GM21825 (cell line): ENCODE data around the gene TULP1.

Experiments
- ATAC-seq: cut with Tn5 transposase; IDR thresholded peaks from one replicate; pipeline ENCODE4 v1.9.1; 2021; ENCODE audit warnings: mild to moderate bottlenecking, moderate library complexity; ENCODE audit not compliant: unreplicated experiment

The TULP1 gene

GRCh38 chr6:35497571-35498421 lies 14.9 kb downstream of the TULP1 start:
- no peak for ATAC-seq

- no peak for ATAC-seq
Observed at GRCh38 chr6:35496841-35497570, 15.7 kb downstream of the TULP1 start, which contains the start of gene TEAD3. TSS of gene TEAD3 (minus strand) at chr6:35497079.

GRCh38 chr6:35496036-35496840 lies 16.5 kb downstream of the TULP1 start:
- ATAC-seq = no peak

DNA sequence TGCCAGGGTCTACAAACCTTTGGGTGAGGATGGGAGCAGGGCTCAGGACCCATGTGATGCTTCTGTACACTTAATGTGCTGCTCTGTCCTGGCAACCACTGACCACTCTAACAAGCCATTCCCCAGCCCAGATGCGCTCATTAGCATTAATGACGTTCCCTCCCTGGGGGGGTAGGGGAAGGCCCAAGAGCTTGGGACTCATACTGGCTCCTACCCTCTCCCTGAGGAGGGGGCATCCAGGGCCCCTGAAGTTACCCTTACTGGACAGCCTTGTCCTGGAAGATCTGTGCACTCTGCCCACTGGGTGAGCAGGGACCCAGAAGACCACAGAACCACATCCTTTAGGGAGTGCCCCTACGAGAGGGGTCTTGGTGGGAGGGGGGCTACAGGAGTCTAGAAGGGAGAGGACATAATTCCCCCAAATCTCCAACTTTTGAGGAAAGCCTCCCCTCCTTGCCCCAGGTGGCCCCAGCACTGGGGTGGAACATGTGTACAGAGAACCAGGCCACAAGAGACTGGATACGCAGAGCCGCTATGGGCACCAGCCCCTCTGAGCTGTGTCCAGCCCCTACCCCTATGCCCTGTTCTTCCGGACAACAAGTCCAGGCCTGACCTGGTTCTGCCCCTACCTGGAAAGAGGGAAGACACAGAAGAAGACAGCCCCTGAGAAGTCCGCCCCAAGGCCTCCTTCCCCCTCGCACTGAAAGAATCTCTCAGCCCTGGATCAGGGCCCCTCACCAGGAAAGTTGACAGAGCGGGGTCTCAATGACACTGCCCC lies 17.2 kb downstream of the TULP1 start:
- no peak for ATAC-seq

- no peak for ATAC-seq
Observed at GRCh38 chr6:35494161-35494563, 18.5 kb downstream of the TULP1 start.

- no peak for ATAC-seq
Observed at GRCh38 chr6:35493307-35493983, 19.3 kb downstream of the TULP1 start.

DNA sequence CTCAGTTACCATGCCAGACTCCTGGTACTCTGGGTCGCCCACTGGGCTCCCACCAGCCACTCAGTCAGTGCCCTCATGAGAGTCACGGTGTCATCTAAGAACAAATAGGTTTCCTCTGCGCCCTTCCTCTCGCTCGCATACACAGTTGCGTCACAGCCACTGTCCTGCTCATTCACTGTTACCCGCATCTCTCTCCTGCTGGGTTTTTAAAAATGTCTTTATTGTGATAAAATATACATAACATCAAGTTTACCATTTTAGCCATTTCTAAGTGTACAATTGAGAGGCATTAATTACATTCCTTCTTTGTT lies 19.8 kb downstream of the TULP1 start:
- ATAC-seq = no peak

DNA sequence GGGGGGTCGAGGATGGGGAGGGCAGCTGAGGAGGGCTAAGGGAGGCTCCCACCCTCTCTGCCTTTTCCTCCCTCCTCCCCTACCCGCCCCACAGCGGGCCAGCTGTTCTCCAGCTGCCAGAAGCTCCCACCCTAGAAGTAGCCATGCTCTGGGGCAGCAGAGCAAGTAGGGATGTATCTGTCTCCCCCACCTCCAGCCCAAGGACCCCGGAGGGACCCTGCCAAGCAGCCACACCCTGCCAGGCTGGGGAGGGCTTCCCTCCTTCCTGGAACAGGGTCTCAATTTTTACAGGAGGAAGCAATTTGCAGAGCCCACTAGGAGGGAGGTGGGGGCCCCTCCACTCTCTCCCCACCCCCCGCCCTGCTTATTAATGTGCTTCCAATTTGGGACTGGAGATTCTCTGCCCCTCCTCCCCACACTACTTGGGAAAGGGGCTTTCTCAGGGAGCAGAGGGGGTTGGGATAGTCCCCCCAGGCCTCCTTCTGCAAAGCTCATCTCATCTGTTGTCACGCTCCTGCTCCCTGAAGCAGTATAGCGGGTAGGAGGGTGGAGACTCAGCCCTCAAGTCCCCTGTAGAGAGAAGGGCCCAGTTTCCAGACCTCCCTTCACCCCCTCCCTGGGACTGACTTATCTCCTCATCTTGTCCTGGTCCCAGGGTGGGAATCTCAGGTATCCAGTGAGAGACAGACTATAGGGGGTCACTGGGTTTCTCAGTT lies 20.3 kb downstream of the TULP1 start:
- no peak for ATAC-seq

- no peak for ATAC-seq
Observed at GRCh38 chr6:35491558-35492257, 21.0 kb downstream of the TULP1 start.

DNA sequence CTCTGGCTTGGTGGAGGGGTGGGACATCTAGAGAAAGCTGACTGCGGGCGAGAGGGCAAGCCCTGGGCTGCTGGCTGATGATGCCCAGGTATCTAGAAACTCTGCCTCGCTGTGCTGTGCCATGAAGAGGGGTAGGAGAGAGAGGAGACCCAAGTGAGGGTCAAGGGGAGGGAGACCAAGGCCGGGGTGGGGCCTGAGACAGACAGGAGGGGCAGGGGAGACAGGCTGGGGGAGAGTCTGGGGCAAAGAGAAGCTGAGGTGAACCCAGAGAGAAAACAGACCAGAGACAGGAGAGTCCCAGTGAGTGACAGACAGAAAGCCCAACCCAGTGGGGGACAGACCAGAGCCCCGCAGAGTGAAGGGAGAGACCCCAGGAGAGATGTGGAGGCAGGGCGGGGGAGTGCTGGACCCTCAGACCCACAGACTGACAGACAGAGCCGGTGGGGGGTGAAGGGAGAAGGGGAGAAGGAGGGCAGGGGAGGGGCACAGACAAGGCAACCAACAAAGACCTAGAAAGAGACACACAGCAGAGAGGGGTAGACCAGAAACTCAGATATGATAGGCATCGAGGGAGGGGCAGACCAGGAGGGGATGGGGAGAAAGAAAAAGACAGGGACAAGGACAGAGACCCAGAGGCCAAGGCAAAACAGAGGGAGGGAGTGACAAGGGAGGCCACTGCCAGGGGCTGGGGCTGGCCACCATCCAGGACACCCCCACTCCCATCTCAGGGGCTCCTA lies 21.7 kb downstream of the TULP1 start:
- ATAC-seq = no peak

- no peak for ATAC-seq
Observed at GRCh38 chr6:35489995-35490791, 22.5 kb downstream of the TULP1 start.

- ATAC-seq = no peak
Observed at GRCh38 chr6:35489066-35489465, 23.6 kb downstream of the TULP1 start.

- no peak for ATAC-seq
Observed at GRCh38 chr6:35488517-35488862, 24.2 kb downstream of the TULP1 start.

- ATAC-seq = no peak
Observed at GRCh38 chr6:35487658-35488516, 24.8 kb downstream of the TULP1 start.

GRCh38 chr6:35486005-35486925 lies 26.4 kb downstream of the TULP1 start:
- no peak for ATAC-seq
